Immature natural killer cell (primary cell): ENCODE measurements around the gene SORCS1. TPM values are rescaled to one million over a fixed set of nuclear protein-coding genes. Genes with fewer than 3 reads are reported as not detected.

Source experiments
- DNase-seq, 3 donors: peaks; one replicate each; pipeline ENCODE4 v3.0.0; 2022; ENCODE audit warnings: mixed read lengths in 1 of 3
- H3K27ac Mint-ChIP-seq, 6 donors: one replicate each; pipeline ENCODE4 v1.8.0; 2020; ENCODE audit warnings: mixed read lengths in 6 of 6, mild to moderate bottlenecking in 5 of 6, inconsistent platforms in 4 of 6, moderate library complexity in 3 of 6
- H3K27me3 Mint-ChIP-seq, 3 donors: one replicate each; pipeline ENCODE4 v1.8.0; 2020 to 2021; ENCODE audit warnings: low read depth in 3 of 3, mild to moderate bottlenecking in 3 of 3, mixed read lengths in 3 of 3, moderate library complexity in 3 of 3, inconsistent platforms in 1 of 3
- H3K36me3 Mint-ChIP-seq, 3 donors: one replicate each; pipeline ENCODE4 v1.8.0; 2020; ENCODE audit warnings: mixed read lengths in 3 of 3, inconsistent platforms in 2 of 3, mild to moderate bottlenecking in 2 of 3
- H3K4me1 Mint-ChIP-seq, 2 donors: one replicate each; pipeline ENCODE4 v1.8.0; 2020; ENCODE audit warnings: inconsistent platforms in 2 of 2, mild to moderate bottlenecking in 2 of 2, mixed read lengths in 2 of 2, moderate library complexity in 1 of 2
- H3K4me3 Mint-ChIP-seq, 5 donors: one replicate each; pipeline ENCODE4 v1.8.0; 2020; ENCODE audit warnings: mild to moderate bottlenecking in 5 of 5, mixed read lengths in 5 of 5, inconsistent platforms in 3 of 5, moderate library complexity in 3 of 5
- H3K9me3 Mint-ChIP-seq, 6 donors: one replicate each; pipeline ENCODE4 v1.8.0; 2020; ENCODE audit warnings: mild to moderate bottlenecking in 6 of 6, mixed read lengths in 6 of 6, inconsistent platforms in 4 of 6, moderate library complexity in 3 of 6
- polyA plus RNA-seq, 3 donors: library from polyadenylated mRNA; unstranded; fragments of 300-500 nt; fragmentation: Illumina TruSeq; gene quantifications; one replicate each; pipeline ENCODE4 v1.2.3, GENCODE V29; 2021

Gene SORCS1
- polyA plus RNA-seq, 3 donors from 2014 or later = not detected

DNA sequence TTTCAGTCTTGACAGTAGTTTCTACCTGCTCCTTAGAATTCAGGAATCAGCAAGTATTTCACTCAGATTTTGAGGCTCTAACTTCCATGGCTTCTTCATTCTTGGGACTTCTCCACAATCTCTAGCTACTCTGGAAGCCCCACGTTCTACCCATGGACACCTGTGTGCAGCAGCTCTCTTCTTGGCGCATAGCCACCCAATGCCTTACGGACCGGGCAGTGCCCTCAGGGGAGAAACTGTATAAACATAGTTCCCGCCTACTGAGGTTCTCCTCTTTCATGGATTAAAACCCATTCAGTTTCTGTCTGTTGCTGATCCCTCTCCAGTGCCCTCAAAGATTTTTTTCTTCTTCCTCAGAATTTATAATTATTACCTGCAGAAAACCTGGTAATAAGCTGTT is 177.1 kb downstream of the SORCS1 start:
- no peaks in the 10 kb centered on the region for H3K4me1 Mint-ChIP-seq
- H3K9me3 Mint-ChIP-seq = no peaks in the 10 kb centered on the region
- no peak overlapping the region for H3K27ac Mint-ChIP-seq
- peaks cover 1 to 6% (median 3%) of the 10 kb centered on the region in 3 donors for H3K27me3 Mint-ChIP-seq
- H3K36me3 Mint-ChIP-seq = peaks cover 0 to 4% (median 0%) of the 10 kb centered on the region in 3 donors
- DNase-seq = no peak
- no peak overlapping the region for H3K4me3 Mint-ChIP-seq

DNA sequence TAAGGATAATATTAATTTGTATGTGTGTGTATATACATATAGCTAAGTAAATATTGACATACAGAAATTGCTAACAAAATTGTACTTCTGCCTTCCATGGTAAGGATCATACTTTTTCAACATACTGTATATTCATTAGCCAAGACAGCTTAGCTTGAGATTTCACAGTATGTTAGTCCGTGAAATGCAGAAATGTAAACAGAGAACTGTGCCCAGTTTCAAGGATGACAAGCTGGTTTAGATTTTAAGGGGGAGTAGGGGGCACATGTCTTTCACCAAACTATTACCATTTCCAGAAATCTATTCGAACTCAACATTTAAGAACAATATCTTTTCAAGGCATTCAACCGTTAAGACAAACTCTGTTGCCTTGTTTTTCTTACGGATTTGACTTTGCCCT is 182.2 kb downstream of the SORCS1 start:
- Mint-ChIP-seq H3K4me3 (no peak overlapping the region), H3K4me1 (peaks cover 7 to 14% of the 10 kb centered on the region in 2 donors), H3K36me3 (no peaks in the 10 kb centered on the region), H3K27ac (no peak overlapping the region), H3K27me3 (peaks cover under 1 to 2% (median 1%) of the 10 kb centered on the region in 3 donors), H3K9me3 (no peaks in the 10 kb centered on the region)
- no peak for DNase-seq

DNA sequence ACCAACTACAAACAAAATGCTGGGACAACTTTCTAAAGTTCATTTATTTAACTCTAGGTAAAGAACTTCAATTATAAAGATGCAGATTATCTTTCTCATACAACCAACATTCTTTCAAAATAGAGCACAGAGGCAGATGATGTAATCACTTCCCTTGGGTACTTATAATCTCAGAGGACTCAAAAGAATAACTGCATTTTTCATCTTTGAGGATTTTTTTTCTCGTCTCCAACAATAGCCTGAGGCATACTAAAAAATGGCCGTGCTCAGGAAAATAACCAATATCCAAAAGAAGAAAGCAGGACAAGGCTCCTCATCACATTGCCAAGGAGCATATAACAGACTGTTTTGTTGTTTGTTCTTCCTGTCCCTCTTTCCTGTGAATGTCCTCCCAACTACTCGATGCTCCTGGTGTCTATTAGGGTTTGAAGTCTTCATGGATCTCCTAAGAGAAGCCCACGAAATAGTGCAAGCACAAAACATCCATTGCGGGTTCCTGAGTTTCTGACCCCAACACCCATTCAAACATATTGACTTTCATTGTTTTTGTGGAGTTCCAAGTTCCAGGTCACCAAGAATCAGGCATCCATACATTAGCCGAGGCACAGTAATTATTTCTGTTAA is 182.9 kb downstream of the SORCS1 start:
- Mint-ChIP-seq H3K9me3 (peaks cover 0 to 1% (median 0%) of the 10 kb centered on the region in 6 donors), H3K4me3 (no peak overlapping the region), H3K27me3 (peaks cover 2 to 7% (median 3%) of the 10 kb centered on the region in 3 donors), H3K27ac (no peak overlapping the region), H3K36me3 (no peaks in the 10 kb centered on the region), H3K4me1 (peaks cover 7 to 14% of the 10 kb centered on the region in 2 donors)
- DNase-seq = no peak

DNA sequence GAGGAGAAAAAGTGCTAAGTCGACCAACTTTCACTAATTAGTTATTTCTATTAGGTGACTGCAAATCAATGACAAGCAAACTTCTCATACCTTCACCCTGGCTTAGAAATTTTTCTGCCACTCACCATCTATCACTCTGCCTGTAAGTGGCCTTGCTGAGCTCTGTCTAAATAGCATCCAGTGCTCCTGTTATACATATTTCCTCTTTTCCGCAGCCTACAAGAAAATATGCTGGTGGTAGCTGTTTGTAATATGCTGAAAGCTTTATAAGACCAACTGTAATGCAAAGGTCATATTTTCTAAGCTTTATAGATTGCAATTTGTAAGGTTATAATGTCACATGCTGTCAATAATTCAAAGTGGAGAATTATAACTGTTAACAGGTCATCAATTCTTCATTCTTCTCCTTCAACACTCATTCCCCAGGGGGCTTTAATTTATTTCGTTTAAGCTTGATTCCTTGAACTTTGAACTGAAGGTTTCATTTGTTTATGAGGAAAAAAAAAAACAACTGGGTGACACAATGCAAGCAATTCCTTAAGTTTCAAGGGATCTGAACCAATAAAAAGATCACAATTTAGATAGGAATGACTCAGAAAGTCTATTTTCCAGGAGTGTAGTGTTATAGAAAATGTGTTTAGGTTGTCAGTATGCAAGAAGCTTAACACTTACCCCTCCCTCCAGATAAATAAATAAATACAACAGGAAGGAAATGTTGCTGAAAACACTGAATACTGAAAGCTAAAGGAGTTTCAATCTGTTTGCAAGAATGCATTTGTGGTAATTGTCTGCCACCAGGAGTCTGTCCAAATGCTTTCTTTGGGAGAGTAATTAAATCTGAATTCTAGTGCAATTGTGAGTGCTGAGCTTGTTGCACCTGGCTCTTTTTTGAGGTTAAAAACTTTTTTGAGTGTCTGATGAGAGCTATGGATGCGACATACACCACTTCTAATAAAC is 183.7 kb downstream of the SORCS1 start:
- DNase-seq = peak in 1 of 3 donors; percentile 2
- H3K27me3 Mint-ChIP-seq = peaks cover under 1 to 7% (median 3%) of the 10 kb centered on the region in 3 donors
- H3K27ac Mint-ChIP-seq = no peak overlapping the region
- H3K4me1 Mint-ChIP-seq = peaks cover 7 to 14% of the 10 kb centered on the region in 2 donors
- peaks cover 0 to 2% (median 0%) of the 10 kb centered on the region in 6 donors for H3K9me3 Mint-ChIP-seq
- H3K4me3 Mint-ChIP-seq = no peak overlapping the region
- H3K36me3 Mint-ChIP-seq = no peaks in the 10 kb centered on the region

DNA sequence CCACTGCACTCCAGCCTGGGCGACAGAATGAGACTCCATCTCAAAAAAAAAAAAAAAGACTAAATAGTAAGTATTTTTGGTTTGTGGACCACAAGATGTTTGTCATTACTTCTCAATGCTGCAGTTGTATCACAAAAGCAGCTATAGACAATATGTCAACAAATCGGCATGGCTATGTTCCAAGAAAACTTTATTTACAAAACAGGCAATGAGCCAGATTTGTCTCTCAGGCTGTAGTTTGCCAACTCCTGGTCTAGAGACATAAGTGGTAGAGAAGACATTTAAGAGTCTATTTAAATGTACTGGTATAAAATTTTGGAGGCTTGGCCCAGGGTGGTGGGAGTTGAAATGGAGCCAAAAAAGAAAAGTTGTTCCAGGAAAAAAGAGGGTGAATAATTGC is 185.8 kb downstream of the SORCS1 start:
- no peaks in the 10 kb centered on the region for H3K36me3 Mint-ChIP-seq
- peaks cover 14 to 20% of the 10 kb centered on the region in 2 donors for H3K4me1 Mint-ChIP-seq
- no peak overlapping the region for H3K27ac Mint-ChIP-seq
- peaks cover 0 to 2% (median 0%) of the 10 kb centered on the region in 6 donors for H3K9me3 Mint-ChIP-seq
- no peak for DNase-seq
- no peak overlapping the region for H3K4me3 Mint-ChIP-seq
- peaks cover 3 to 7% (median 3%) of the 10 kb centered on the region in 3 donors for H3K27me3 Mint-ChIP-seq

DNA sequence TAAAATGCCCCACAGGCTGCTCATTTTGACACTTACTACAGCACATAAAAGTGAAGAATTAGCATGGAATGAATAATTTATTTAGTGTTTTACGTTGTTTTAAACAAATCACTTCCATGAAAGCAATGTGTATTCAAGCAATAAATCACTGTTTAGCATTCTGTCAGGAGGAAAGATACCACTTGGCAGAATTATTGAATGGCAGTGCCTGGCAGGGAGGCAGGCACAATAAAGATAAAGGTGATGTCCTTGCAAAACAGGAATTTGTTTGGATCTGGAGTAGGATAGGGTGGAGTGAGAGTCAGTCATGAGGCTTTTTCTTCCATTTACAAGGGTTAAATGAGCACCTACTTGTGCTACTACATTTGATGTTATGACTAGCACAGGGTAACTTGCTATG is 190.8 kb downstream of the SORCS1 start:
- Mint-ChIP-seq H3K4me3 (no peak overlapping the region), H3K27ac (no peak overlapping the region), H3K4me1 (peaks cover 0 to 13% of the 10 kb centered on the region in 2 donors), H3K27me3 (peaks cover 3 to 7% (median 3%) of the 10 kb centered on the region in 3 donors), H3K36me3 (peaks cover 0 to 4% (median 3%) of the 10 kb centered on the region in 3 donors), H3K9me3 (peaks cover 0 to 2% (median 0%) of the 10 kb centered on the region in 6 donors)
- DNase-seq = no peak

DNA sequence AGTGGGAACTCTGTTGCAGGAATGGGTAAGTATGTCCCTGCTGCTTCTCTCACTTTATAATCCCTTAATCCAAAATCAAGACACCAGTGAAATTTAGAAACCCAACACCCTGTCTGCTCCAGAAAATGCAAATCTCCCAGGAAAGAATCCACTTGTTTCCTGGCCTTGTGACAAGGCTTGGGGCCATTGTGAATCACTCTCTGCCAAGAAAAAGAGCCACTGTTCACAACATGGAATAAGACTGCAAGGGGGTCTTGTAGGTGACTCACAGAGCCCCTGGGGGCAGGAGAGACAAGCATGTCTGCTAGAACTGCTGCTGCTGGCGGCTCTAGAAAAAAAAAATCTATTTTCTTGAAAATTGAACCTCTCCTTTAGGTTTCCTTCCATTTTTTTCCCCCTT is 191.2 kb downstream of the SORCS1 start:
- Mint-ChIP-seq H3K36me3 (peaks cover 0 to 4% (median 3%) of the 10 kb centered on the region in 3 donors), H3K4me1 (peaks cover 0 to 13% of the 10 kb centered on the region in 2 donors), H3K27me3 (peaks cover 3 to 7% (median 3%) of the 10 kb centered on the region in 3 donors), H3K4me3 (no peak overlapping the region), H3K9me3 (peaks cover 0 to 2% (median 0%) of the 10 kb centered on the region in 6 donors), H3K27ac (no peak overlapping the region)
- DNase-seq = no peak

DNA sequence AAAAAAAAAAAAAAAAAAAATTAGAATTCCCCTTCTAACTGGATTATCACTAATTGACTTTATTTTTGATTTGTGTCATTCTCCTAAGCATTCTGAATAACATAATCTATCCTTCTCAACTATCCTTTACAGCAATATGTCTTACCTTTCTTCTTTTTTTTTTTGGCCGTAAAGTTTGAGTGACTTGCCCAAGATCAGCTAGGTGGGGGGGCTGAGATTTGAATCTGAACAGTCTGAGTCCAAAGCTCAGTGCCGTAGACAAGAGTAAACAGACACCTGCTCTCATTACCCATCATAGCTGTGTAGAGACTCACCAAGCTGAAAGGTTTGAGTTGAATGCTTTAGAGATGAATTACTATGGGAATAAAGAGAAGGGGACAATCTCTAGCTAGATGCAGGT is 192.1 kb downstream of the SORCS1 start:
- peaks cover 3 to 7% (median 3%) of the 10 kb centered on the region in 3 donors for H3K27me3 Mint-ChIP-seq
- H3K36me3 Mint-ChIP-seq = peaks cover 0 to 4% (median 3%) of the 10 kb centered on the region in 3 donors
- no peak for DNase-seq
- H3K9me3 Mint-ChIP-seq = peaks cover 0 to 2% (median 0%) of the 10 kb centered on the region in 6 donors
- H3K4me1 Mint-ChIP-seq = peaks cover 0 to 13% of the 10 kb centered on the region in 2 donors
- no peak overlapping the region for H3K27ac Mint-ChIP-seq
- H3K4me3 Mint-ChIP-seq = no peak overlapping the region

- peaks cover 0 to 4% (median 3%) of the 10 kb centered on the region in 3 donors for H3K36me3 Mint-ChIP-seq
- H3K4me3 Mint-ChIP-seq = no peak overlapping the region
- no peak for DNase-seq
- no peaks in the 10 kb centered on the region for H3K9me3 Mint-ChIP-seq
- no peak overlapping the region for H3K27ac Mint-ChIP-seq
- peaks cover 0 to 3% (median 0%) of the 10 kb centered on the region in 3 donors for H3K27me3 Mint-ChIP-seq
- peaks cover 0 to 13% of the 10 kb centered on the region in 2 donors for H3K4me1 Mint-ChIP-seq
Measured at GRCh38 chr10:106971411-106971831, 193.1 kb downstream of the SORCS1 start.

GRCh38 chr10:106967452-106967851 is 197.1 kb downstream of the SORCS1 start:
- H3K9me3 Mint-ChIP-seq = no peaks in the 10 kb centered on the region
- no peaks in the 10 kb centered on the region for H3K4me1 Mint-ChIP-seq
- DNase-seq = no peak
- H3K4me3 Mint-ChIP-seq = no peak overlapping the region
- peaks cover 0 to 3% (median 0%) of the 10 kb centered on the region in 3 donors for H3K36me3 Mint-ChIP-seq
- H3K27me3 Mint-ChIP-seq = peaks cover 0 to 3% (median 0%) of the 10 kb centered on the region in 3 donors
- H3K27ac Mint-ChIP-seq = no peak overlapping the region

- no peak overlapping the region for H3K4me3 Mint-ChIP-seq
- no peaks in the 10 kb centered on the region for H3K9me3 Mint-ChIP-seq
- no peak for DNase-seq
- H3K36me3 Mint-ChIP-seq = no peaks in the 10 kb centered on the region
- H3K4me1 Mint-ChIP-seq = peaks cover 11 to 23% of the 10 kb centered on the region in 2 donors
- H3K27me3 Mint-ChIP-seq = peaks cover 0 to 13% (median 3%) of the 10 kb centered on the region in 3 donors
- no peak overlapping the region for H3K27ac Mint-ChIP-seq
Measured at GRCh38 chr10:106960812-106961211, 203.7 kb downstream of the SORCS1 start.

DNA sequence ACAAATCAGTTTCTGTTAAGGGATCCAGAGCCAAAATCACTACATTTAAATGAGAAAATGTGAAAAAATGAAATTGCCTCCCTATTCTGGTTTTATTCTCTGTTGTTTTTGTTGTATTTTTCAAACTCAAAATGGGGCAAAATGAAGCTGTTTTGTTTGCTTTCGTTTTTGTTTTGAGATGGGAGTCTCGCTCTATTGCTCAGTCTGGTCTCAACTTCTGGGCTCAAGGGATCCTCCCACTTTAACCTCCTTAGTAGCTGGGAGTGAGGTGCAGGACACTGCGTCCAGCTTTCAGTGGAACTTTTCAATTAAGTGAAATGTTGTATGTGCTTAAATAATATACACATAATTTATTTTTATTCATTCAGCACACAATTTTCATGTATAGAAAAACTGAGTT is 205.0 kb downstream of the SORCS1 start:
- Mint-ChIP-seq H3K4me3 (peak overlapping the region in 1 of 5 donors; percentile 77), H3K4me1 (peaks cover 11 to 23% of the 10 kb centered on the region in 2 donors), H3K9me3 (peaks cover 0 to 1% (median 0%) of the 10 kb centered on the region in 6 donors), H3K36me3 (no peaks in the 10 kb centered on the region), H3K27ac (peak overlapping the region in 2 of 6 donors; percentile 15 to 49), H3K27me3 (peaks cover 4 to 13% (median 5%) of the 10 kb centered on the region in 3 donors)
- no peak for DNase-seq

DNA sequence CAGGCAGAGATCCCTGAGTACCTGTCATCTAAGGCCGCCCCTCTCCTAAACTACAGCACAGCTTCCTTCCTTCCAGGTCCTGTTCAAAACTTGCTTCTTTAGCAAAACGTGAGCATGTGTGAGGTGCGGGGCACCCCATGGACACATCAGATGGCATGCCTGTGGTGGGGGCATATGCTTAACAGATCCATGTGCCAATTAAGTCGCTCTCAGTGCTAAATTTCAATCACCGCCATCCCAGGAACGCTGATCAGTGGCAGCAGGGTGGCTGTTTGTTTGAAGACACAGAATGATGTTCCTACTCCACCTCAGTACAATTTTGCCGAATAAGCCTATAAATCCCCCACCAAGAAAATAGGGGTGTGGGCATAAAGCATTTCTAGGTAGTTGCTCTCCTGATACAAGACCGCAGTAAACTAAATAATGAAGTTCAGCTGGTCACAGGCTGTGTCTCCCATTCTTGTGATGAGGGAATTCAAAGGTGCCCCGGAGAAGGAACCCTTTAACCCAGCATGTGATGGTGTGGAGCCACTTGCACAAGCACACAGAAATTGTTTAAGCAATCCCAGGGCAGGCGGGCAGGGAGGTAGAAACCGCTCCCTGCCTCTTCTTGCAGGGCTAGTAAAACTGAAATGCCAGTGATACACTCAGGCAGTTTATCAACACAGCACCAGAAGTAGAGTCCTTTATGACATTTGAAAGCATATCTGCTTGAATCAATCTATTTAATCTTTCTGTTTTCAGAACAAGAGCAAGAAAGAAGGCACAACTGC is 205.7 kb downstream of the SORCS1 start:
- Mint-ChIP-seq H3K4me3 (peak overlapping the region in 1 of 5 donors; percentile 77), H3K27ac (peak overlapping the region in 1 of 6 donors; percentile 49), H3K9me3 (peaks cover 0 to 1% (median 0%) of the 10 kb centered on the region in 6 donors), H3K4me1 (peaks cover 11 to 23% of the 10 kb centered on the region in 2 donors), H3K36me3 (no peaks in the 10 kb centered on the region), H3K27me3 (peaks cover 5 to 13% (median 7%) of the 10 kb centered on the region in 3 donors)
- DNase-seq = no peak
